OCI-LY7 (cell line): Measurements from ENCODE around the gene TLNRD1. TPM values are rescaled to one million over a fixed set of nuclear protein-coding genes. Genes with fewer than 3 reads are reported as not detected.

Source experiments
- BruUV-seq: library from RNA; stranded (reverse); fragments of 400-500 nt; replicated peaks from 2 replicates; lab custom pipeline; 2021; lab: Mats Ljungman, UMichigan
- CTCF ChIA-PET: fragments of 300-600 bp; sonication (Branson Sonifier 250); formaldehyde crosslinking; loops from one replicate; lab custom pipeline; 2022; ENCODE audit warnings: antibody characterized with exemption; ENCODE audit not compliant: unreplicated experiment; lab: Charles Lee
- POLR2A ChIA-PET: fragments of 300-600 bp; sonication (Branson Sonifier 250); formaldehyde crosslinking; loops from one replicate; lab custom pipeline; 2022; ENCODE audit warnings: antibody characterized with exemption; lab: Charles Lee
- DNase-seq: peaks from one replicate; pipeline ENCODE4 v3.0.0-alpha.2; 2015; ENCODE audit warnings: low spot score
- H2AFZ ChIP-seq: fragments of 200-600 bp; sonication (generic), shearing (Covaris generic); 2 replicates; pipeline ENCODE4 v1.6.1; 2014; ENCODE audit warnings: mild to moderate bottlenecking, antibody characterized with exemption, low read length, moderate library complexity
- H3K27ac ChIP-seq: fragments of 200-600 bp; sonication (generic); 2 replicates; pipeline ENCODE4 v1.5.1; 2014; ENCODE audit warnings: mixed run types, low read depth, mild to moderate bottlenecking, moderate library complexity, low read length, inconsistent platforms; ENCODE audit not compliant: poor library complexity, severe bottlenecking
- H3K36me3 ChIP-seq: fragments of 200-600 bp; sonication (generic); 2 replicates; pipeline ENCODE4 v1.6.1; 2014; ENCODE audit warnings: mild to moderate bottlenecking, antibody characterized with exemption, low read length, moderate library complexity, mixed read lengths; ENCODE audit not compliant: insufficient read depth
- H3K4me1 ChIP-seq: fragments of 200-600 bp; sonication (generic); 2 replicates; pipeline ENCODE4 v1.5.1; 2014; ENCODE audit warnings: mild to moderate bottlenecking, low read length; ENCODE audit not compliant: insufficient read depth, poor library complexity, severe bottlenecking
- H3K4me2 ChIP-seq: fragments of 200-600 bp; sonication (generic); 2 replicates; pipeline ENCODE4 v1.6.1; 2014; ENCODE audit warnings: mild to moderate bottlenecking, low read length
- H3K4me3 ChIP-seq: fragments of 200-600 bp; sonication (generic); 2 replicates; pipeline ENCODE4 v1.5.1; 2014; ENCODE audit warnings: mild to moderate bottlenecking, low read depth, low read length; ENCODE audit not compliant: poor library complexity, severe bottlenecking
- H3K79me2 ChIP-seq: fragments of 200-600 bp; sonication (generic); 2 replicates; pipeline ENCODE4 v1.6.1; 2016; ENCODE audit warnings: low read depth, mild to moderate bottlenecking, low read length, moderate library complexity, mixed read lengths; ENCODE audit not compliant: insufficient read depth
- H3K9me2 ChIP-seq: fragments of 200-600 bp; sonication (generic); 2 replicates; pipeline ENCODE4 v1.6.1; 2016; ENCODE audit warnings: mild to moderate bottlenecking, low read length, mixed read lengths; ENCODE audit not compliant: insufficient read depth
- H3K9me3 ChIP-seq: fragments of 200-600 bp; sonication (generic); 2 replicates; pipeline ENCODE4 v1.6.1; 2014; ENCODE audit warnings: mild to moderate bottlenecking, mixed run types, low read length, mixed read lengths
- H4K20me1 ChIP-seq: fragments of 200-600 bp; sonication (generic); 2 replicates; pipeline ENCODE4 v1.6.1; 2014; ENCODE audit warnings: mild to moderate bottlenecking, antibody characterized with exemption, low read length, moderate library complexity, mixed read lengths; ENCODE audit not compliant: insufficient read depth
- CTCF ChIP-seq: fragments of 200-600 bp; sonication (generic); conservative IDR thresholded peaks from 2 replicates; pipeline ENCODE4 v1.5.1; 2014; ENCODE audit warnings: mild to moderate bottlenecking, antibody characterized with exemption, low read length, moderate library complexity, mixed read lengths
- EZH2phosphoT487 ChIP-seq: fragments of 200-600 bp; sonication (generic); IDR thresholded peaks from 2 replicates; pipeline ENCODE4 v1.6.1; 2018; ENCODE audit warnings: low read depth, borderline replicate concordance, mild to moderate bottlenecking, mixed run types, antibody characterized with exemption, low read length, moderate library complexity, mixed read lengths
- intact Hi-C: fragments of 100-400 bp; cut with micrococcal nuclease; formaldehyde crosslinking; loops from one replicate; pipeline ENCODE4 v1.10.0; 2022; ENCODE audit not compliant: unreplicated experiment
- total RNA-seq, 2 experiments: library from RNA; depleted of rRNA in 1 of 2; stranded (reverse); fragments of >200 nt in 1 of 2; shearing (Covaris generic) in 1 of 2; gene quantifications; 2 replicates each; pipeline ENCODE4 v1.2.3, GENCODE V29; 2014 to 2022

The TLNRD1 gene
- total RNA-seq, 2 experiments from 2014 or later = 17.4 to 19.9 TPM

GRCh38 chr15:80971143-80971542 lies 29.6 kb upstream of the TLNRD1 start:
- CTCF ChIA-PET = no interaction called here
- Histone ChIP-seq H3K4me1 (no peaks in the 10 kb centered on the region), H4K20me1 (no peaks in the 10 kb centered on the region; the same call in 1 of the 2 replicates), H3K4me3 (no peak overlapping the region), H3K9me2 (no peaks in the 10 kb centered on the region), H3K4me2 (no peak overlapping the region), H3K9me3 (no peaks in the 10 kb centered on the region), H3K27ac (no peak overlapping the region), H2AFZ (no peak overlapping the region), H3K36me3 (peaks cover 12% of the 10 kb centered on the region; the same call in 1 of the 2 replicates), H3K79me2 (no peaks in the 10 kb centered on the region)
- POLR2A ChIA-PET = no interaction called here
- TF ChIP-seq CTCF (no peak), EZH2phosphoT487 (no peak)
- DNase-seq = no peak
- BruUV-seq = no TSS peak
- intact Hi-C loops = loop anchor here (5.0 kb wide), 1 partner anchor 404 kb away; no protein-coding TSS in a partner anchor

- Histone ChIP-seq H3K4me2 (no peak overlapping the region), H3K9me3 (no peaks in the 10 kb centered on the region), H4K20me1 (peaks cover 2% of the 10 kb centered on the region), H3K36me3 (peaks cover 22% of the 10 kb centered on the region; the same call in 1 of the 2 replicates), H2AFZ (no peak overlapping the region), H3K4me3 (no peak overlapping the region), H3K9me2 (no peaks in the 10 kb centered on the region), H3K27ac (no peak overlapping the region), H3K79me2 (no peaks in the 10 kb centered on the region), H3K4me1 (no peaks in the 10 kb centered on the region)
- DNase-seq = no peak
- no peak for TF ChIP-seq CTCF
- no peak for TF ChIP-seq EZH2phosphoT487
- CTCF ChIA-PET = no interaction called here
- POLR2A ChIA-PET = no interaction called here
- BruUV-seq = no TSS peak
- intact Hi-C loops = loop anchor here (5.0 kb wide), 1 partner anchor 405 kb away; no protein-coding TSS in a partner anchor
These were observed 28.4 kb upstream of the TLNRD1 start for GRCh38 chr15:80972276-80972675.

- no peaks in the 10 kb centered on the region for H3K9me2 ChIP-seq
- ChIA-PET CTCF (no interaction called here), POLR2A (interaction anchor here (0.7 to 0.9 kb wide), 4 partner anchors 100 to 309 kb away, joined by 3 to 9 read pairs (median 4); no protein-coding TSS in a partner anchor)
- H2AFZ ChIP-seq = no peak overlapping the region
- DNase-seq = no peak
- H4K20me1 ChIP-seq = peaks cover 16% of the 10 kb centered on the region
- BruUV-seq = no TSS peak
- H3K4me3 ChIP-seq = no peak overlapping the region
- no peaks in the 10 kb centered on the region for H3K9me3 ChIP-seq
- peaks cover 23% of the 10 kb centered on the region for H3K4me1 ChIP-seq
- intact Hi-C loops = loop anchor here (5.0 kb wide), 1 partner anchor 408 kb away; no protein-coding TSS in a partner anchor
- no peak overlapping the region for H3K4me2 ChIP-seq
- TF ChIP-seq CTCF (no peak), EZH2phosphoT487 (no peak)
- H3K27ac ChIP-seq = no peak overlapping the region
- H3K36me3 ChIP-seq = peaks cover 42% of the 10 kb centered on the region
- no peaks in the 10 kb centered on the region for H3K79me2 ChIP-seq
These were observed 25.8 kb upstream of the TLNRD1 start for GRCh38 chr15:80974914-80975313.
